HG02798 (cell line): ENCODE data around the gene CNGB1.
"Not testable (repeated sequence)": the region's sequence is repeated elsewhere in the genome, so short reads cannot be mapped to it uniquely, and the experiment has no call there.

Experiments
- ATAC-seq: cut with Tn5 transposase; IDR thresholded peaks from one replicate; pipeline ENCODE4 v1.9.1; 2021; ENCODE audit warnings: mild to moderate bottlenecking; ENCODE audit not compliant: unreplicated experiment, poor library complexity

Gene CNGB1

DNA sequence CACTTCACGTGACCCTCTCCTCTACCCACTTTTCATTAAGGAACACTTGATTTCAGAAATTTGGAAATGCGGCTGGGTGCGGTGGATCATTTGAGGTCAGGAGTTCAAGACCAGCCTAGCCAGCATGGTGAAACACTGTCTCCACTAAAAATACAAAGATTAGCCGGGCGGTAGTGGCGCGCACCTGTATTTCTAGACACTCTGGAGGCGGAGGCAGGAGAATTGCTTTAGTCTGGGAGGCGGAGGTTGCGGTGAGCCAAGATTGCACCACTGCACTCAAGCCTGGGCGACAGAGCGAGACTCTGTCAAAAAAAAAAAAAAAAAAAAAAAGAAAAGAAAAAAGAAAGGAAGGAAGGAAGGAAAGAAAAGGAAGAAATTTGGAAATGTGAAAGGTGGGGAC lies 98.2 kb downstream of the CNGB1 start:
- ATAC-seq: not testable (repeated sequence)

DNA sequence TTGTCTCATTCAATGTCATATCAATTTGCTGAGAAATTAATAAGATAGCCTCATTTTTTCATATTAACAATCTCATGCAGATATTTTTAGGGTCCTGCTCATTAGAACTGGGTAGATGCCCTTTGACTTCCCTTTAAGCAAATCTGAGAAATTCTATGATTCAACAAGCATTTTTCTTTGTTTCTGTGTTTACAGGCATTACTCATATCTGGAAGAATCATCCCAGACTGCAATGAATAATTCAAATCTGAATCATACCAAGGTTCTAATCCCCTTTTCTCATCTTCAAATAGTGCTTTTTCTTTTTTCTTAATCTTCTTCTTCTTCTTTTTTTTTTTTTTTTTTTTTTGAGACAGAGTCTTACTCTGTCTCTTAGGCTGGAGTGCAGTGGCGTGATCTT lies 99.5 kb downstream of the CNGB1 start:
- no peak for ATAC-seq

DNA sequence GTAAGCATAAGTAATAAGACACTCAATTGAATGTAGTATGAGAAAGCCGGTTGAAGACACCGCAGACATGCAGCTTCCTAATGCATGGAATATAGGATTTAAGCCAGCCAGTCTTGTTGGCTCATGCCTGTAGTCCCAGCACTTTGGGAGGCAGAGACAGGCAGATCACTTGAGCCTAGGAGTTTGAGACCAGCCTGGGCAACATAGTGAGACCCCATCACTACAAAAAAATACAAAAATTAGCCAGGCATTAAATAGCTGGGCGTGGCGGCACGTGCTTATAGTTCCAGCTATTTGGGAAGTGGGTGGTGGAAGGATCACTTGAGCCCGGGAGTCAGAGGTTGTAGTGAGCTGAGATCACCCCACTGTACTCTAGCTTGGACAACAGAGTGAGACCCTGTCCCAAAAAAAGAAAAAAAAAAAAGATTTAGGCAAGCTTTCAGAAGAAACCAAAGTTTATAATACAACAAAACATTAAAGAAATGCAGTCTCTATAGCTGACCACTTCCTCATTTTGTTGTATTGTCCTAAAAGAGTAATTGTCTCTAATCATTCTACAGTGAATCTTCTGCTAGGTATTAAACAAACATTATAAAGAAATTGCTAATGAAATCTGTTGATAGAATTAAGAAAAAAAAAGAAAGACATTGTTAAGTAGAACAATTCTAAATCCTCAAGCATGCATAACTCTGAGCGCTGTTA lies 100.0 kb downstream of the CNGB1 start:
- ATAC-seq: no peak

DNA sequence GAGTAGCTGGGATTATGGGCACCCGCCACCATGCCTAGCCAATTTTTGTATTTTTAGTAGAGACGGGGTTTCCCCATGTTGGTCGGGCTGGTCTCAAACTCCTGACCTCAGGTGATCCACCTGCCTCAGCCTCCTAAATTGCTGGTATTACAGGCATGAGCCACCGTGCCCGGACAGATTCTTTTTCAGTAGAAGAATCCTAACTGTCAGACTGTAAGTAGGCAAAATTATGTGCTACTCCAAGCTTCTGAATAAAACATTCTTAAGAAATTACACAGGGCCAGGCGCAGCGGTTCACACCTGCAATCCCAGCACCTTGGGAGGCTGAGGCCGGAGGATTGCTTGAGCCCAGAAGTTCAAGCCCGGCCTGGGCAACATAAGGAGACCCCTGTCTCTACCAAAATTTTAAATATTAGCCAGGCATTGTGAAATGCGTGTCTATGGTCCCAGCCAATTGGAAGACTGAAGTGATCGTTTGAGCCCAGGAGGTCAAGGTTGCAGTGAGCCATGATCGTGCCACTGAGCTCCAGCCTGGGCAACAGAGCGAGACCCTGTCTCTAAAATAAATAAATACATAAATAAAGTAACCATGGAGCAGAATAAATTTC lies 101.9 kb downstream of the CNGB1 start:
- ATAC-seq: no peak

DNA sequence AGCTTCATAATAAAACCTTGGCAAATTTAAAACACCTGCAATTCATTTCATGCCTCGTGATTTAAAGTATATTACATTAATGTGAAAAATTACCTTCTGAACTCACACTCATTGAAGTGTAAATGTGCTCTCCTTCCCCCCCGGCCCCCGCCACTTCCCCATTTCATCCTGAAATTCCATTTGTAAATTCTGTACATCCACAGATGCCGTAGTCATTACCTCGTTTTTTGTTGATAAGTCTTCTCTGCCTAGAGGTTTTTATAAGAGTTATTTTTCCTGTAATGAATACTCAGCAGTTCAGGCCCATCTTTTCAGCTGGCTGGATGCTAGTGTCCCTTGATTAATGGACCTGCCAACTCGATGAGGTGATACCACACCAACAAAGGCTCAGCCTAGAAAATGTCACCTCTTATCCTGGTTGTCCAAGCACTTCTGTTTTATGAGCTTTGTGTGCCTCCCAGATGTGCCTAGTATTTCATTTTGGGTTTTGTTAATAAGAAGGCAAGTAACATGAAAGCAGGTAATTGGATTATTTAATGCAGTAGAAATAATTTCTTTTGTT lies 103.8 kb downstream of the CNGB1 start:
- no peak for ATAC-seq

DNA sequence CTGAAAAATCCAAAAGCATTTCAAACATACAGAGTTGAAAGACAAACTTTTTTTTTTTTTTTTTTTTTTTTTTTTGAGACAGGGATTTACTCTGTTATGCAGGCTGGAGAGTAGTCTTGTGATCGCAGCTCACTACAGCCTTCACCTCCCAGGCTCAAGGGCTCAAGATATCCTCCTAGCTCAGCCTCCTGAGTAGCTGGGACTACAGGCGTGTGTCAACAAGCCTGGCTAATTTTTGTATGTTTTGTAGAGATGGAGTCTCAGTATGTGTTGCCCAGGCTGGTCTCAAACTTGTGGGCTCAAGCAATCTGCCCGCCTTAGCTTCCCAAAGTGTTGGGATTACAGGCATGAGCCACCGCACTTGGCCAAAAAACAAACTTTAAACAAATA lies 104.4 kb downstream of the CNGB1 start:
- no peak for ATAC-seq

DNA sequence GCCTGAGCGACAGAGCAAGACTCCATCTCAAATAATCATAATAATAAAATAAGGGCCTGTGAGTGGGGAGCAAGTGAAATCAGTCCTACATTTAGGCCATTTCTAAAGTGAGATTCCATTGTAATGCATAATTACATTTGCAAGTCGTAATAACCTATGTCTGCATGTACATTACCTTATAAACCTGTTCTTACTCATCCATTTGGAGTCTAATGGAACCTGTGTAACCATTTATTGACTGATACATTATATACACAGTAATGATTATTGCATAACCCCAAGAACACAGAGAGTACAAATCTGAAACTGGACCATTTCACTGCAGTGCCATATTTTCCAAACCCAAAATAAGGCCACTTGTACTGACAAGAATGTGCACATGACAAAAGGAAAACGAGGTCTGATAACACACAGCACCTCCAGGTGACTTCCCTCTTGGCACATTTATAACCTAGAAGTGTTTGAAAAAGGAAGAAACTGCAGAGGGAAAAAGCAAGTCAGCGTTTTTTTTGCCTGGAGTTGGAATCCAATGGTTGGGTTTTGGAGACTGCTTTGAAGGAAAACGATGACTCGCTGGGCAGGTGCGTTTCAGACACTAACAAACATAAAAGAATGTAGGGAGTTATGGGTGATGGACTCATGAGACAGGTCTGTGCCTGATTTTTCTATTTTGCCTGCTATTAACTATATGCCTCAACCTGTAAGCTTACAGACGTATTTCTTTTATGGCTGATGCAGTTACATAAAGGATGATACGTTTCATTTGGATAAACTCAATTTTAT lies 105.0 kb downstream of the CNGB1 start:
- no peak for ATAC-seq

DNA sequence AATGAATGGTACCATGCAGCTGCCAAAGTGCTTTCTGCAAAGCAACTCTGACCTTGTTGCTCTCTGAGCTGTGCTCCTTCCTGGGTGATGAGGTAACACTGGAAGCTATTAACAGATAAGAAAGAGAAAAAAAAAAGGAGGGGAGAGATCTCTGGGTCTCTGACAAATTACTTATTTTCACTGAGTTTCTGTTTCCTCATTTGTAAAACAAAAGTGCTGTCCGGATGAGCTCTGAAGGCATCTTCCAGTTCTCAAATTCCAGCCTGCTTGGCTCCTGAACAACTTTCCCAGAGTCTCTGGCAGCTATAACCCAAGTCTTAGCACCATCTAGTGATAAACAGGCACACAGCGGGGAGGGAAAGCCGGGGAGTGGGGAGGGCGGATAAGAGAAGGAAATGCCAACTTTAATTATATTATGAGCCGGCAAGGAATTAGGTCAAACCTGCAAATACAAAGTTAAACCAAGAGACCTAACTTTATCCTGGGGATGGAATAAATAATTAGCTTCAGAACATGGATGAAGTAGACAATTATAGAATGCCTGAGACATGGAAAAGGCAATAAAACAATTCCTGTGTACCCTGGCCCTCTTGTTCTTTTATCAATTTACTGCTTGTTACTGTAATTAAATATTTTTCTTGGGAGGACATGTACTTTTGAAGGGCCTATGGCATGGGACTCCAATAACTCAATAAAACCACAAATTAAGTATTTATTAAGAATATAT lies 107.3 kb downstream of the CNGB1 start:
- ATAC-seq: no peak

DNA sequence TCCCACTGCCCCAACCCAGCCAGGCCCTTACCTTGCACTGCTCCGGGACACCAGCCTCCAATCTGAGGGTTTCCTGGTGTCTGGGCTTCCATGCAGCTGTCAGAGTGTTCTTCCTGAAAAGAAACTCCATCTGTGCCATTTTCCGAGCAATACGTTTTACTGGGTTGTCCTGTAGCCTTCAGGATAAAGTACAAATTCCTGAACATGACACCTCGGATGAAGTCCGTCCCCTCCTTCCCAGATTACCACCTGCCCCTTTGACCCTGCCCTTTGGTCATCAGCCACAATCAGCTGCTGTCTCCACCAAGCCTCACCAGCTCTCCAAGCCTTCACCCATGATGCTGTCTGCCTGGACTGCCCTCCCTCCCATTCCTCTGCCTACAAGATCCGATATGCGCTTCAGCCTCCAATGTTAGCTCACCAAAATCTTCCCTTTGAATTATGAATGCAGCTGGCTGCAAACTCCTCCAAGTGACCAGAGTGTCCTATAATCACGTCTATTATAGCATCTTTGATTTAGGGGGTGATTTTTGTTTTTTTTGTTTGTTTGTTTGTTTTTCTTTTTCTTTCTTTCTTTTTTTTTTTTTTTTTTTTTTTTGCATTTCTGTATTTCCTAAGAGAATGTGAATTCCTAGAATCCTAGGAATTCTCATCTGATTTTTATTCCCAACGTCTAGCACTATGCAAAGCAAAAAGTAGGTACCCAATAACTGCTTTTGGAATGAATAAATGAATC lies 108.1 kb downstream of the CNGB1 start:
- ATAC-seq: no peak

DNA sequence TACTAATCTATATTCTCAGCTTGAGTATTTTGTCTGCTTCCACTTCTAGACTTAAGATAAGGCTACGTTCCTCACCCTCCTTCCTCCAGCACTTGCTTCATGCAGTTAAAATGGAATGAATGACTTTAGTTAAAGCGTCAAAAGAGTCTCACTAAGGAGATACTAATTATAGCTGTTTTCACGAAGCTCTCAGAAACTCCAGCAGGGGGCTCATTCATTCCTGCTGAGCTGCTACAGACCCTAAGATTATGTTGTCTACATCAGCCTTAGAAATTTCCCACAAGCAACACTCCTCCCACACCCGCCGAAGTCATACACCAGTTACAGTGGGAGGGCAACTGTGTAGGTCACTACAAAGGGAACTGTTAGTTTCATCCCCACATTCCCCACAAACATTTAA lies 111.6 kb downstream of the CNGB1 start:
- ATAC-seq: no peak

DNA sequence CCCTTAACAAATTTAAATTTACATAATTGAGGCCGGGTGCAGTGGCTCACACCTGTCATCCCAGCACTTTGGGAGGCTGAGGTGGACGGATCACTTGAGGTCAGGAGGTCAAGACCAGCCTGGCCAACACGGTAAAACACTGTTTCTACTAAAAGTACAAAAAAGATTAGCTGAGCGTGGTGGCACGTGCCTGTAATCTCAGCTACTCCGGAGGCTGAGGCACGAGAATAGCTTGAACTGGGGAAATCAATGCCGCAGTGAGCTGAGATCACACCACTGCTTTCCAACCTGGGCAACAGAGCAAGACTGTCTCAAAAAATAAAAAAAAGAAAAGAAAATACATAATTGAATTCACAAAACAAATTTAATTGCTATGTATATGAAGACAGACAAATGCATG lies 112.3 kb downstream of the CNGB1 start:
- ATAC-seq: no peak

DNA sequence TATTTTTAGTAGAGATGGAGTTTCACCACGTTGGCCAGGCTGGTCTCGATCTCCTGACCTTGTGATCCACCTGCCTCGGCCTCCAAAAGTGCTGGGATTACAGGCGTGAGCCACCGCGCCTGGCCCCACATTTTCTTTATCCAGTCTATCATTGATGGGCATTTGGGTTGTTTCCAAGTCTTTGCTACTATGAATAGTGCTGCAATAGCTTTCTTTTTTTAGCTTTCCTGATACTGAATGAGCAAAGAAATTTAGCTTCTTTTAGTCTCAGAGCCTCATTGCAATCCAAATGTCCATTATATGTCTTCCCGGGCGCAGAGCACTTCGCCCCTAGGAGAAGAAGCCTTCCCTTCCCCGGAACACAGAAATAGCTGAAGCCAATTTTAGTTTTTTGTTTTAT lies 112.9 kb downstream of the CNGB1 start:
- ATAC-seq: not testable (repeated sequence)

DNA sequence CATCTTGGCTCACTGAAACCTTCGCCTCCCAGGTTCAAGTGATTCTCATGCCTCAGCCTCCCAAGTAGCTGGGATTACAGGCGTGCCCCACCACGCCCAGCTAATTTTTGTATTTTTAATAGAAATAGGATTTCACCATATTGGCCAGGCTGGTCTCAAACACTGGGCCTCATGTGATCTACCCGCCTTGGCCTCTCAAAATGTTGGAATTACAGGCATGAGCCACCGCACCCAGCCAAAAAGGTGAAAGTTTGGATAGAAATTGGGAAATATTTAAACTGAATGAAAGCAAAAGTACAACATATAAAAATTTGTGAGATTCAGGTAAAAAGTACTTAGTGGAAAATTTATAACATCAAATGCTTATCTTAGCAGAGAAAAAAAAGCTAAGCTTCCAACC lies 115.7 kb downstream of the CNGB1 start:
- no peak for ATAC-seq

DNA sequence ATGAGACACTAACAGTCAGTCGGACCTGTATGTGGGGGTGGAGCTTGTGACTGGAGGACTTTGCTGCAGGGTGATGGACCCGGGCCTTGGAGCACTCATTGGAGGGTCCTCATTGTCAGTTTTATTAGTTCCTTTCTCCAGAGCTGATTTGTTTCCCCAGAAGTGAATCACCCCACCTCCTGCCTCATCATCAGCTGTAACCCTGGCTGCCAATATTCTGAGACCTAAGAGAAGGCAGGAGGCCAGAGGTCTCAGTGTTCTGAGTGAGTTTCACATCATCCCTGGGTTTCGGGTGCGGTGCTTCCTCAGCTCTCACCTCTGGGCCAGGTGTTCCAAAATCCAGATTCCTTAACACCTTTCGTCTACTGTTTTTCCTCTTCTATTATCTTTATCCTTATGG lies 118.7 kb downstream of the CNGB1 start:
- ATAC-seq: no peak

DNA sequence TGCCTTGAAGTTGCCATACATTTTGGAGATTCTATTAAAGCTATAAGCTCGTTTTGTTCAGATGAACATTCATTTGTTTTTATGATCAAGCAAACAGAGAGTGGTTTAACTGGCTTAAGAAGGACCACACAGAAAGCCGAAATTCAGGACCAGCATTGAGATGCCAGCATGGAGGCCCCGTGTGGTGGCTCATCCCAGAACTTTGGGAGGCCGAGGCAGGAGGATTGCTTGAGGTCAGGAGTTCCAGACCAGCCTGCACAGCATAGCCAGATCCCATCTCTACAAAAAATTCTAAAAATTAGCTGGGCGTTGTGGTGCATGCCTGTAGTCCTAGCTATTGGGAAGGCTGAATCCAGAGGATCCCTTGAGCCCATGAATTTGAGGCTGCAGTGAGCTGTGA lies 122.7 kb downstream of the CNGB1 start:
- no peak for ATAC-seq

DNA sequence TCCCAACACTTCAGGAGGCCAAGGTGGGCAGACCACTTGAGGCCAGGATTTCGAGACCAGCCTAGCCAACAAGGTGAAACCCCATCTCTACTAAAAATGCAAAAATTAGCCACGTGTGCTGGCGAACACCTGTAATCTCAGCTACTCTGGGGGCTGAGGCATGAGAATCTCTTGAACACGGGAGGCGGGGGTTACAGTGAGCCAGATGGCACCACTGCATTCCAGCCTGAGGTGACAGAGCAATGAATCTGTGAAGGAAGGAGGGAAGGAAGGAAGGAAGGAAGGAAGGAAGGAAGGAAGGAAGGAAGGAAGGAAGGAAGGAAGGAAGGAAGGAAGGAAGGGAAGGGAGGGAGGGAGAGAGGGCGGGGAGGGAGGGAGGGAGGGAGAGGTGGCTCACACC lies 124.0 kb downstream of the CNGB1 start:
- ATAC-seq: not testable (repeated sequence)

DNA sequence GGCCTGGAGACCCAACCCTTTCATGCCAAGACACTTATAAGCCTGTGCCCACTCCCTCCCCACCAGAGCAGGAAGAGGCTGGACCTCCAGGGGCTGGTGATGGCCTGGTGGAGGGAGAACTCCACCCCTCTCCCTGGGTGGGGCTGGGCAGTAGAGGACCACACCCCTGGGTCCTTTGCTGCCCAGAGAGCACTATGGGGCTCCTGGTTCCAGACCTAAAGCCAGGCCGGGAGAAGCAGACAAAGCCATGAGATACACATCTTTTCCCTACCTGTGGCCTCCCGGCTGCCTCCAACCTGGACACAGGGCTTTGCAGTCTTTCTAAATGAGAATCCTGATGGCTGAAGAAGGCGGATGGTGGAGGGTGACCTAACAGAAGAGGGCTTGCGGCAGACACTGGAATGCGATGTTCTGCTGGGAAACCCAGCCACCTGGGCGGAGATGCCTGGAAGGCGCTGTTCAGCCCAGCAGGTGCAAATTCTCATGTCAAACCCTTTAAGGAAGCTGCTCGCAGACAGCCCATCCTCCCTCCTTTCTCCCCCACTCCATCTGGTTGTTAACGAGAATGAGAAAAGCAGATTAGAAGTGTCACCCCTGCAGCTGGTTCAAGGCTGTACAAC lies 124.7 kb downstream of the CNGB1 start:
- ATAC-seq: no peak

DNA sequence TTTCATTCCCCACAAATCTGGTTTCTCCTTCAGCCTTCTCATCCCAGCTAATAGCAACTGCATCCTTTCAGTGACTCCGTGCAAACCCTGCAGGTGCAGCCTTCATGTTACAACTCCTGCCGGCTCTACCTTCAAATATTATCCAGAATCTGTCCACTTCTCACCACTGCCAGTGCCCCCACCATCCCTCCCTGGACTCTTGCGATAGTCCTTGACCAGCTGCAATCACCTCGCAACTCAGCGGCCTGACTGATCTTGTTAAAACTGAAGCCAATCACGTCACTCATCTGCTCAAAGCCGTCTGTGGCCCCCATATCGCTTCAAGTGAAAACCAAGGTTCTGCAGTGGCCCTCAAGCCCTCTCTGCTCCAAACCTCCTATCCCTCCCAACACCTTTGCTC lies 125.8 kb downstream of the CNGB1 start:
- no peak for ATAC-seq

DNA sequence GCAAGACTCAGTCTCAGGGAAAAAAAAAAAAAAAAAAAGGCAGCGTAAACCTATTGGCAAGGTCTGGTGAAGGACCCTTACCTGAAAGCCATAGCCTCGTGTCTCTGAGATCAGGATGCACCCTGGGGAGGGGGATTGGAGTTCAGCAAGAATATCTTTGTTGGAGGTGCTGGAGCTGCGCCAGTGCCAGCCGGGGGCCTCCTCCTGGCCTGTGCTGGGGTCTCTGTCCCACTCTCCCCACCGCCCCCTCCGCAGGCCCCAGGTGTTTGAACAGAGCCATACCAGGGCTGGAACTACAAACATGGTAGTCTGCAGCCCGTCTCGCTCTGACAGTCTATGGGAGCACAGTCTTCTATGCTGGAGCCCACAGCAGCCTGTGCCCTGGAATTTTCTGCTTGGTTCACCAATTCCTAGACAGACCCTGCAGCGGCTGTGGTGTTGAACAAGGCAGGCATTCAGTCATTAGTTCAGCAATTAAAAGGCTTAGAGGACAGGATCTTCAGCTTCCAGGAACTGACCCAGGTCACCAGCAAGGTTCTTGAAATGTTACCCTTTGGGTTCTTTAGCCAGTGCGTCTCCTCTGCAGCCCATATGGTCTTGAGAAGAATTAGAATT lies 126.4 kb downstream of the CNGB1 start:
- ATAC-seq: no peak
